Measurements from ENCODE around the gene PDGFA.

PDGFA gene

GRCh38 chr7:465710-466400, 53.8 kb downstream of the PDGFA start:
- TF ChIP-seq CTCF (IDR thresholded peaks at IDR 0.05; ENCODE audit: low read depth, low read length, poor library complexity, severe bottlenecking) (no peak), EZH2phosphoT487 (IDR thresholded peaks at IDR 0.05; ENCODE audit: borderline replicate concordance, low read length) (no peak)
- Histone ChIP-seq H3K4me3 (ENCODE audit: low read length) (no peak overlapping the region), H3K9me3 (ENCODE audit: control insufficient read depth, insufficient read depth, low read length) (peaks cover 56% of the 10 kb centered on the region), H4K20me1 (ENCODE audit: control insufficient read depth, insufficient read depth, low read depth, low read length) (no peaks in the 10 kb centered on the region), H3F3A (ENCODE audit: control insufficient read depth, insufficient read depth) (no peaks in the 10 kb centered on the region), H3K27ac (ENCODE audit: low read depth, low read length) (no peak overlapping the region), H3K4me2 (ENCODE audit: low read length) (no peak overlapping the region), H3K27me3 (ENCODE audit: control insufficient read depth, low read length) (no peaks in the 10 kb centered on the region), H3K9me2 (replicated peaks; ENCODE audit: control insufficient read depth, low read length) (no peaks in the 10 kb centered on the region), H3K79me2 (ENCODE audit: control insufficient read depth, low read length) (no peaks in the 10 kb centered on the region), H3K36me3 (ENCODE audit: control insufficient read depth, low read length) (no peaks in the 10 kb centered on the region), H3K4me1 (ENCODE audit: control insufficient read depth, low read length) (no peaks in the 10 kb centered on the region)

GRCh38 chr7:464454-465401, 54.9 kb downstream of the PDGFA start:
- no peaks in the 10 kb centered on the region for H3K27me3 ChIP-seq (ENCODE audit: control insufficient read depth, low read length)
- TF ChIP-seq CTCF (IDR thresholded peaks at IDR 0.05; ENCODE audit: low read depth, low read length, poor library complexity, severe bottlenecking) (no peak), EZH2phosphoT487 (IDR thresholded peaks at IDR 0.05; ENCODE audit: borderline replicate concordance, low read length) (no peak)
- H3K79me2 ChIP-seq (ENCODE audit: control insufficient read depth, low read length) = no peaks in the 10 kb centered on the region
- H3F3A ChIP-seq (ENCODE audit: control insufficient read depth, insufficient read depth) = no peaks in the 10 kb centered on the region
- peaks cover 61% of the 10 kb centered on the region for H3K9me3 ChIP-seq (ENCODE audit: control insufficient read depth, insufficient read depth, low read length)
- H3K4me3 ChIP-seq (ENCODE audit: low read length) = no peak overlapping the region
- H3K4me1 ChIP-seq (ENCODE audit: control insufficient read depth, low read length) = no peaks in the 10 kb centered on the region
- no peaks in the 10 kb centered on the region for H3K9me2 ChIP-seq (replicated peaks; ENCODE audit: control insufficient read depth, low read length)
- H3K4me2 ChIP-seq (ENCODE audit: low read length) = no peak overlapping the region
- H3K27ac ChIP-seq (ENCODE audit: low read depth, low read length) = no peak overlapping the region
- no peaks in the 10 kb centered on the region for H4K20me1 ChIP-seq (ENCODE audit: control insufficient read depth, insufficient read depth, low read depth, low read length)
- H3K36me3 ChIP-seq (ENCODE audit: control insufficient read depth, low read length) = no peaks in the 10 kb centered on the region

GRCh38 chr7:463817-464453, 55.7 kb downstream of the PDGFA start:
- H3K79me2 ChIP-seq (ENCODE audit: control insufficient read depth, low read length) = no peaks in the 10 kb centered on the region
- H3K27me3 ChIP-seq (ENCODE audit: control insufficient read depth, low read length) = no peaks in the 10 kb centered on the region
- no peaks in the 10 kb centered on the region for H3F3A ChIP-seq (ENCODE audit: control insufficient read depth, insufficient read depth)
- H3K9me3 ChIP-seq (ENCODE audit: control insufficient read depth, insufficient read depth, low read length) = peaks cover 55% of the 10 kb centered on the region
- H3K4me2 ChIP-seq (ENCODE audit: low read length) = no peak overlapping the region
- no peaks in the 10 kb centered on the region for H3K36me3 ChIP-seq (ENCODE audit: control insufficient read depth, low read length)
- H3K4me3 ChIP-seq (ENCODE audit: low read length) = no peak overlapping the region
- TF ChIP-seq CTCF (IDR thresholded peaks at IDR 0.05; ENCODE audit: low read depth, low read length, poor library complexity, severe bottlenecking) (no peak), EZH2phosphoT487 (IDR thresholded peaks at IDR 0.05; ENCODE audit: borderline replicate concordance, low read length) (no peak)
- no peaks in the 10 kb centered on the region for H3K9me2 ChIP-seq (replicated peaks; ENCODE audit: control insufficient read depth, low read length)
- no peaks in the 10 kb centered on the region for H4K20me1 ChIP-seq (ENCODE audit: control insufficient read depth, insufficient read depth, low read depth, low read length)
- H3K4me1 ChIP-seq (ENCODE audit: control insufficient read depth, low read length) = no peaks in the 10 kb centered on the region
- no peak overlapping the region for H3K27ac ChIP-seq (ENCODE audit: low read depth, low read length)

All from DOHH2 (cell line).